Prostate gland (tissue), 2 donors: ENCODE results near the gene FMNL2.

ENCODE experiments used
- POLR2A ChIP-seq: fragments of 450-650 bp; IDR thresholded peaks from one replicate; pipeline ENCODE4 v1.6.1; 2016; ENCODE audit warnings: antibody characterized with exemption, mild to moderate bottlenecking
- TF ChIP-seq, protein P1 (sequence below), 4 experiments: fragments of 200-600 bp in 2 of 4; fragments of 450-650 bp in 2 of 4; sonication (generic) in 2 of 4; IDR thresholded peaks; 1 replicate in 3 of 4; 2 replicates in 1 of 4; pipeline ENCODE4 v1.5.1; 2016 to 2019; ENCODE audit warnings: antibody characterized with exemption in 4 of 4, mild to moderate bottlenecking in 2 of 4, moderate library complexity in 2 of 4

DNA sequence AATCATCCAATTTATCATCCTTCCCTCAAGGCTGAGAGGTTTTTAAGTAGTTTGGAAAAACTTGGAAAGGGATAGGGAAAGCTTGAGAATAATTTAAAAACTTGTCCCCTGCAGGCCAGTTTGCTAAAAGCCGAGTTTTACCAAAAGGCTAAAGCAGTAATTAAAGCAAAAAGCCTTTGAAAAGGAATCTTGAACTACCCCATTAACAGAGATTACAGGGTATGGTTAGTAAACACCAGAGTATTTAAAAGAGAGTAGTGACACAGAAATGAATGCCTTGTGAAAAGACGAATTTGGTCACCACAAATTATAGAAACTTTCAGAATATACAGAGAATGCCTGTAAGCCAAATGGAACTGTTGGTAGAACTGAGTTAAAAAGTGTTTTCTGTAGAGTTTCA is 85.0 kb downstream of the FMNL2 start:
- TF ChIP-seq, protein P1, sequence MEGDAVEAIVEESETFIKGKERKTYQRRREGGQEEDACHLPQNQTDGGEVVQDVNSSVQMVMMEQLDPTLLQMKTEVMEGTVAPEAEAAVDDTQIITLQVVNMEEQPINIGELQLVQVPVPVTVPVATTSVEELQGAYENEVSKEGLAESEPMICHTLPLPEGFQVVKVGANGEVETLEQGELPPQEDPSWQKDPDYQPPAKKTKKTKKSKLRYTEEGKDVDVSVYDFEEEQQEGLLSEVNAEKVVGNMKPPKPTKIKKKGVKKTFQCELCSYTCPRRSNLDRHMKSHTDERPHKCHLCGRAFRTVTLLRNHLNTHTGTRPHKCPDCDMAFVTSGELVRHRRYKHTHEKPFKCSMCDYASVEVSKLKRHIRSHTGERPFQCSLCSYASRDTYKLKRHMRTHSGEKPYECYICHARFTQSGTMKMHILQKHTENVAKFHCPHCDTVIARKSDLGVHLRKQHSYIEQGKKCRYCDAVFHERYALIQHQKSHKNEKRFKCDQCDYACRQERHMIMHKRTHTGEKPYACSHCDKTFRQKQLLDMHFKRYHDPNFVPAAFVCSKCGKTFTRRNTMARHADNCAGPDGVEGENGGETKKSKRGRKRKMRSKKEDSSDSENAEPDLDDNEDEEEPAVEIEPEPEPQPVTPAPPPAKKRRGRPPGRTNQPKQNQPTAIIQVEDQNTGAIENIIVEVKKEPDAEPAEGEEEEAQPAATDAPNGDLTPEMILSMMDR (IDR thresholded peaks at IDR 0.05), result no peak
- no peak for TF ChIP-seq POLR2A
